Stimulated activated CD4-positive, alpha-beta T cell treated with anti-CD3 and anti-CD28 coated beads, TNF-alpha, amount 100 ng/mL, for 1 hour (primary cell): ENCODE data around the gene EYS.

Experiments used
- DNase-seq, 3 donors: peaks; one replicate each; pipeline ENCODE4 v3.0.0-alpha.2; 2020; ENCODE audit warnings: low read depth in 3 of 3, low spot score in 1 of 3

Gene EYS

DNA sequence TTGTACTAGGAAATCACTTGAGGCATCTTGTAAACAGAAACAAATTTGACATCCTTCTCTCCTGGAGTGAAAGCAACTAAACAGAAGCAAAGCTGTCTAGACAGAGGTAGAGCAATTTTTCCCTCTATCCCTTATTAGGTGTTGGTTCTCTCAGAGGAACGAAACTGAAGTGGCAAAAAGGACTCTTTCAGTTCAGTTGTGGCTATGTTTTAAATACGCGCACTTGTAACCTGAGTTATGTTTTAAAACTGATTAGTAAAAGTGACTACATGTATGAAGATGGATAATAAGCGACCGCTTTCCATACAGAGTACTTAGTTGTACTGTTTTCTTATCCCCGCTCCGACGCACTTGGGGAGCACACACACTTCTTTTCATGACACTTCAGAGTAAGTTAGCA lies 1520.4 kb downstream of the EYS start:
- no peak for DNase-seq

DNA sequence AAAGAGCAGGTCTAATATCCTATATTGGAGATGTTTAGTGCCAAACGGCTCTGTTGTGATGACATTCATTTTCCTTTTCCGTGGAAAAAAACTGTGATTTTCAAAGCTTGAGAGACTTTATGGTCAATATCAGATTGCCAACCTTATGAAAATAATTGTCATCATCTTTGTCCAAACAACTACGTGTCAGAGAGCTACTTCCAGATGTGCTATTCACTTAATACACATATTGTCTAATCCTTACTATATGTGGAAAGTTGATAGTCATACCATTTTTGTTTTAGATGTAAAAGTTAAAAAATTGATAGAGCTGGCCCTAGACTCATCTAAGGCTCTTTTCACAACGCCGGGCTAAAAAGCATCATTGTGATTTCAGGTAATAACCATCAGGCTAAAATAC lies 1521.4 kb downstream of the EYS start:
- no peak for DNase-seq

- no peak for DNase-seq
Measured at GRCh38 chr6:64175296-64175695, 1531.7 kb downstream of the EYS start.

GRCh38 chr6:64170316-64170715 lies 1536.7 kb downstream of the EYS start:
- no peak for DNase-seq

GRCh38 chr6:64160486-64160885 lies 1546.5 kb downstream of the EYS start:
- DNase-seq: no peak

- no peak for DNase-seq
Measured at GRCh38 chr6:64155063-64155462, 1552.0 kb downstream of the EYS start.

GRCh38 chr6:64146876-64147275 lies 1560.2 kb downstream of the EYS start:
- DNase-seq: no peak

- no peak for DNase-seq
Measured at GRCh38 chr6:64146094-64146493, 1560.9 kb downstream of the EYS start.

GRCh38 chr6:64145658-64146057 lies 1561.4 kb downstream of the EYS start:
- DNase-seq: no peak

- no peak for DNase-seq
Measured at GRCh38 chr6:64143101-64143500, 1563.9 kb downstream of the EYS start.

DNA sequence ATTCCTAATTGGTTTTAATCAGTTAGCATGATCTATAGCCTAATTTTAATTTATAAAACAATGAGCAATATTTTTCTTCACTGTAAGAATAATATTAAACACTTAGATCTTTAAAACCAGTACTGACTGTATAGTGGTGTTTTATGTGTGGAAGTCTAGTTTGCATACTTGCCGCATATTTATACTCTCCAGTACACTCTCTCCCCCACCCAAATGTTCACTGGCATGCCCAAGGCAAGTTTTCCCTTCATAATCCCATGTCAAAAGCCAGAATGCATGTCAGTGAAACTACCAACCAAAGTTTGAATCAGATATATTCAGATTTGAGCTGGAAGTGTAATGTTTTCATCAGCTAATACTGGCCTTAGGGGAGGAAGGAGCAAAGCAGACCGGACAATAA lies 1565.3 kb downstream of the EYS start:
- no peak for DNase-seq

DNA sequence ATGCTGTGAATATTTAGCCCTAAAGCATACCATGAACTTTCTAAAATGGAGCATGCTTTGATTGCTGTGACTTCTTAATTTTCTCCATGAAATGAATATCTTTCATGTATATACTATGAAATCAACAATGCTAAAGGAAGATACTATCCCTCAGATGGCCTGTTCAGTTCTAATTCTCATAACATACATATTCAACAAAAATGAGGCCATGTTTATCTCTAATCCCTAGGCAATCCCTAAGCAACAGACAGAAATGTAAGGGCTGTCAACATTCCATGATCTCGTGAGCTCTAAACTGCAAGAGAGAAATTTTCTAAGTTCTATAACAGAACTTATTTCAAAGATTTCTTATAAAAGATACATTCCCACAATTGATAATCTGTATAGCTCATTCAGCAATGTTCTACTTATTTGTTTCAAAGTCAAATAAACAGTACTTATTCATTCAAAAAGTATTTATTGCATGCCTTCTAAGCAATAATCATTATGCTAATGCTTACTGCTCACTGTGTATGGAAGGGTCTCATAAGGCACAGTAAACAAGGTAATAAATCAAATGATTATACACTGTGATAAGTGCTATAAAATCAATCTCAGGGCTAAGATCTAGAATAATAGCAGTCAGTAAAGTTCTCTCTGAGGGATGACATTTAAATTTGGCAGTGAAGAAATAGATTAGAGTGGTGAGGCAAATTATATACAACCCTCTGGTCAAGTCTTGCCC lies 1578.6 kb downstream of the EYS start:
- DNase-seq: no peak

GRCh38 chr6:64123761-64124633 lies 1583.0 kb downstream of the EYS start:
- no peak for DNase-seq

DNA sequence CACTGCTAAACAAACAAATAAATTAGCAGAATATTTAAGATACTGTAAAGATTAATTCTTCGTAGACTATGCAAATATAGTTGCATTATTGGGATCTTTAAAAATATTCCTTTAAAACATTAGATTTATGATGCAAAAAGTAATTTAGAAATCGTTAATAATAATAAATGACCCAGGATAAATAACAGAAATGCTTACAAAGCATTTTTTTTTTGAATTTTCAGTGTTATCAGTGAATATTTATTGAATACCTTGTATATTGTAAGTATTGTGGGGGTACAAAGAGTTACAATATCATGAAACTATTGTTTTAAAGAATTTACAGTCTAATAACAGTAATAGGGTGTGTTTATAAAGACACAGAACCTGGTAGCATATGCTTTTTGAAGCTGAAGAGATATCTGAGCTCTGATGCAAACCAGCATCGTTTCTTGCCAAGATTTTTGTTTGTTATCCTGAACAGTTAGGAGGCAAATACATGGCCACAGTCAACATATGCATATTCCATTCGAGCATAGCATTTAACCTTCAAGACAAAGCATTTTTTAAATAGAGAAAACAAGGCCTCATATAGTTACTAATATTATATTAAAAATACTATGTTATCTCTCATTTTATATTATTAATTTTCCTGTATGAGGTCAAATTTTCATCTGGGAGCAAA lies 1584.2 kb downstream of the EYS start:
- no peak for DNase-seq

- DNase-seq: no peak
Measured at GRCh38 chr6:64121011-64121565, 1585.9 kb downstream of the EYS start.

DNA sequence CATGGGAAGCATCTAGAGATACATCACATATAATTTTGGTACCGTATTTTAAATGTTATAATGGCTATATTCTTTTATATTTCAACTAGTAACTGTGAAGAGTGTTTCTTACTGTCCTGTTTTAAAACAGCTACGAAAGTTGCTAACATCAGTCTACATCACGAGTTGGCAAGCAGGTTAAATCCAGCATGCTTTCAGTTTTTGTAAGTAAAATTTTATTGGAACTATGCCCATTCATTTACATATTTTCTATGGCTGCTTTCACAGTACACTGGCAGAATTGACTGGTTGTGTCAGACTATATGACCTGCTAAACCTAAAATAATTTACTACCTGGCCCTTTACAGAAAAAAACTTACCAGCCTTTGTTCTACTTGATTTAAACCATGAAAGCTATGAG lies 1593.3 kb downstream of the EYS start:
- DNase-seq: no peak

GRCh38 chr6:64104051-64104450 lies 1603.0 kb downstream of the EYS start:
- DNase-seq: no peak

- DNase-seq: no peak
Measured at GRCh38 chr6:64103480-64103879, 1603.5 kb downstream of the EYS start.

DNA sequence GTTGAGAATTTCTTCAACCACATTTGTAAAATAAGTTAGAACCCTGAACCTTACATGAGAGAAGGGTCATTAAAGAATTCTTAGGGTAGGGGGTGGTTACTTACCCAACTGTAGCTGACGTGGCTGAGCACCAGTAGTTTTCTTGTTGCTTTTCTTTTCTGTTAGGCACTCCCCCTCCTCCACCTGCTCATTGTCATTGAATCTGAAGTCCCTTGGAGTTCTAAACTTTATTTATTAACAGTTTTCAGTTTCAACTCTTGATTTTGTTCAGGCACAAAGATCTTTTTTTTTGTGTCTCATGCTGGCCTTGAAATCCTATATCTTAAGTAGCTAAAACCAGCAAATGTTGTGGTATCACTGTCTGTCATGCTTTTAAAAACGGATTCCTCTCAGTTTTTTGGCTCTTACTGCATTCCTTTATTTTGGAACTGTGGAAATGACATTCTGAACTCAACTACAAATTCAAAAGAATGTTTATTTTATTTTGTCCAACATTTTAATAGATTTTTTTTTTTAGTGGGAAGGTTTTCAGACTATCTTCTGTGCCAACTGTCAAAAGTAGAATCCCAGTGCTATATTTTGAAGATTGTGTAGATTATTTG lies 1606.2 kb downstream of the EYS start:
- DNase-seq: no peak

DNA sequence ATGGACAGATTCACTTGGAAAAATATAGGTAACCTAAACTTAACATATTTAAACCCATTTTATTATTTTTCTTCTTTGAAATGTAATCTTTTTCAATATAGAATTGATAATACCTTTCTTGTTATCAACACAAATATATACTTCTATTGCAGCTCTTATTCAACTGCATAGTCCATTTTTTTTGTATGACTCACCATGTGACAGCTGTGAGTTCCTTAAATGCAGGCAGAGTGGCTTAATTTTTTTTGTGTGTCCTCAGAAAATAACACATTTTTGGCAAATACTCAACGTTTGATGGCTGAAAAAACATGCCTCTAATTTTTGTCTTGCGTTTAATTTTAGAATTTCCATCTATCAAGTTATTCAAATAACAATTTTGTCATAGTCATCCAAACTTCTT lies 1616.7 kb downstream of the EYS start:
- DNase-seq: no peak

- DNase-seq: no peak
Measured at GRCh38 chr6:64085126-64085525, 1621.9 kb downstream of the EYS start.
